Chondrocyte (in vitro differentiated cells): ENCODE results near the gene ARHGEF18. TPM values are rescaled to one million over a fixed set of nuclear protein-coding genes. Genes with fewer than 3 reads are reported as not detected.
"Not testable (repeated sequence)": the region's sequence is repeated elsewhere in the genome, so short reads cannot be mapped to it uniquely, and the experiment has no call there.

ENCODE experiments used
- DNase-seq: peaks from one replicate; pipeline ENCODE4 v3.0.0; 2021; ENCODE audit warnings: mixed read lengths, low spot score
- H3K27ac Mint-ChIP-seq: one replicate; pipeline ENCODE4 v1.8.0; 2021; ENCODE audit warnings: mild to moderate bottlenecking, moderate library complexity, mixed read lengths; ENCODE audit not compliant: unreplicated experiment
- H3K27me3 Mint-ChIP-seq: 2 replicates; pipeline ENCODE4 v1.8.0; 2021; ENCODE audit warnings: low read depth, mixed read lengths
- H3K36me3 Mint-ChIP-seq: 2 replicates; pipeline ENCODE4 v1.8.0; 2021; ENCODE audit warnings: low read depth, mixed read lengths
- H3K4me1 Mint-ChIP-seq: 2 replicates; pipeline ENCODE4 v1.8.0; 2021; ENCODE audit warnings: low read depth, mild to moderate bottlenecking, mixed read lengths
- H3K4me3 Mint-ChIP-seq: one replicate; pipeline ENCODE4 v1.8.0; 2021; ENCODE audit warnings: mild to moderate bottlenecking, moderate library complexity, mixed read lengths; ENCODE audit not compliant: unreplicated experiment
- H3K9me3 Mint-ChIP-seq: 2 replicates; pipeline ENCODE4 v1.8.0; 2021; ENCODE audit warnings: low read depth, mixed read lengths
- total RNA-seq: library from RNA; stranded (reverse); gene quantifications from 3 replicates; pipeline ENCODE4 v1.2.1, GENCODE V29; 2021
- TF ChIP-seq, protein P1 (sequence below): fragments of 200-600 bp; sonication (generic); IDR thresholded peaks from 2 replicates; pipeline ENCODE4 v1.5.0; 2021; ENCODE audit warnings: antibody characterized with exemption, mild to moderate bottlenecking, moderate library complexity

Gene ARHGEF18
- total RNA-seq, 1 donor from 2014 or later, result 36.4 TPM

DNA sequence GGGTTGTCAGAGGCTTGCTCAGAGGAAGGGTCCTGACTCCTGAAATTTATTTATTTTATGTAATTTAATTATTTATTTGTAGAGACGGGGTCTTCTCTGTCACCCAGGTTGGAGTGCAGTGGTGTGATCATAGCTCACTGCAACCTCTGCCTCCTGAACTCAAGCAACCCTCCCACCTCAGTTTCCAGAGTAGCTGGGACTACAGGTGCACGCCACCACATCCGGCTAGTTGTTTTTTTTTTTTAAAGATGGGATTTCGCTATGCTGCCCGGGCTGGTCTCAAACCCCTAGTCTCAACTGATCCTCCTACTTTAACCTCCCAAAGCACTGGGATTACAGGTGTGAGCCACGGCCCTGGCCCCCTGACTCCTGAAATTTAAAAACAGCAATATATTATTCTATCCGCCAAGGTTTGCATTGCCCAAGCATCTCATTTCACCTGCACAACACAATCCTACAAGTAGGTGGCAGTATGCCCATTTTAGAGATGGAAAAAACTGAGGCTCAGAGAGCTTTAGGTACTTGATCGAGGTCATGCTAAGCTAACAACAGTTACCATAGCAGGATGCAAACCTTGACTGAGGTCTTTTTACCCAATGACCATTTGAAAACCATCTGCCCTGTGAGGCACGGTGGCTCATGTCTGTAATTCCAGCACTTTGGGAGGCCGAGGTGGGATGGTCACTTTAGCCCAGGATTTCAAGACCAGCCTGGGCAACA lies 18.1 kb downstream of the ARHGEF18 start:
- DNase-seq, result no peak
- TF ChIP-seq, protein P1, sequence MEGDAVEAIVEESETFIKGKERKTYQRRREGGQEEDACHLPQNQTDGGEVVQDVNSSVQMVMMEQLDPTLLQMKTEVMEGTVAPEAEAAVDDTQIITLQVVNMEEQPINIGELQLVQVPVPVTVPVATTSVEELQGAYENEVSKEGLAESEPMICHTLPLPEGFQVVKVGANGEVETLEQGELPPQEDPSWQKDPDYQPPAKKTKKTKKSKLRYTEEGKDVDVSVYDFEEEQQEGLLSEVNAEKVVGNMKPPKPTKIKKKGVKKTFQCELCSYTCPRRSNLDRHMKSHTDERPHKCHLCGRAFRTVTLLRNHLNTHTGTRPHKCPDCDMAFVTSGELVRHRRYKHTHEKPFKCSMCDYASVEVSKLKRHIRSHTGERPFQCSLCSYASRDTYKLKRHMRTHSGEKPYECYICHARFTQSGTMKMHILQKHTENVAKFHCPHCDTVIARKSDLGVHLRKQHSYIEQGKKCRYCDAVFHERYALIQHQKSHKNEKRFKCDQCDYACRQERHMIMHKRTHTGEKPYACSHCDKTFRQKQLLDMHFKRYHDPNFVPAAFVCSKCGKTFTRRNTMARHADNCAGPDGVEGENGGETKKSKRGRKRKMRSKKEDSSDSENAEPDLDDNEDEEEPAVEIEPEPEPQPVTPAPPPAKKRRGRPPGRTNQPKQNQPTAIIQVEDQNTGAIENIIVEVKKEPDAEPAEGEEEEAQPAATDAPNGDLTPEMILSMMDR, result peak; percentile 69
- Mint-ChIP-seq H3K9me3 (peaks cover 4% of the 10 kb centered on the region), H3K36me3 (peaks cover 2% of the 10 kb centered on the region), H3K4me3 (no peak overlapping the region), H3K27ac (no peak overlapping the region), H3K27me3 (peaks cover 36% of the 10 kb centered on the region), H3K4me1 (peaks cover 4% of the 10 kb centered on the region)

DNA sequence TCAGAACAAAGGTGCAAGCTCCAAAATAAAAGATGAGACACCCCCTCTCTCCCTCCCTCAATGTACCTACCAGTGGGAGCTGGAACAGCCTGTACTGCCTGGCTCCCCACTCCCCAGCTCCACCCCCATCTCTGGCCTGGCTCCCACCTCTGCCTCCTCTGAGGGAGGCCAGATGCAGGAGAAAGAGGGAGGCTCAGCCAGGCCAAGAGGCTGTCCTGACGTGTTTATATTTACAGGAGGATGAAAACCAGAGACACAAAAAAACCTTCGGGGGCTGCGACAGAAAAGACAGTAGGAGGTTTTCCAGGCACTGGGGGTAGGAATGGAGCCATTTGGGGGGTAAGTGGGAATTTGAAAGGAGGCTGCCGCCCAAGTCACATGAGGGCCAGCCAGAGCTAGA lies 19.7 kb downstream of the ARHGEF18 start:
- H3K27me3 Mint-ChIP-seq, result peaks cover 24% of the 10 kb centered on the region
- peaks cover 4% of the 10 kb centered on the region for H3K4me1 Mint-ChIP-seq
- H3K9me3 Mint-ChIP-seq, result peaks cover 2% of the 10 kb centered on the region
- no peak for DNase-seq
- H3K4me3 Mint-ChIP-seq, result no peak overlapping the region
- TF ChIP-seq, protein P1, result no peak
- no peak overlapping the region for H3K27ac Mint-ChIP-seq
- H3K36me3 Mint-ChIP-seq, result peaks cover 2% of the 10 kb centered on the region

DNA sequence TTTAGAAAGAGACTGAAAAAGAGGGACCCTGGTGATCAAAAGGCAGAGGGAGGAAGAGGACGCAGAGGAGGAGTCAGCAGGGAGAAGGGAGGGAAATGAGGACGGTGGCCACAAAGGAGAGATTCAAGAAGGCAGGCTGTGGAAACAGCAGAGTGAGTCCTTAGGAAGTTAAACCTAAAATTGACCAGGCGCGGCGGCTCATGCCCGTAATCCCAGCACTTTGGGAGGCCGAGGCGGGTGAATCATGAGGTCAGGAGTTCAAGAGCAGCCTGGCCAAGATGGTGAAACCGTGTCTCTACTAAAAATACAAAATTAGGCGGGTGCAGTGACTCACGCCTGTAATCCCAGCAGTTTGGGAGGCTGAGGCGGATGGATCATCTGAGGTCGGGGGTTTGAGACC lies 20.1 kb downstream of the ARHGEF18 start:
- DNase-seq, H3K36me3 Mint-ChIP-seq, H3K9me3 Mint-ChIP-seq, H3K4me1 Mint-ChIP-seq, H3K4me3 Mint-ChIP-seq, H3K27ac Mint-ChIP-seq: not testable (repeated sequence)
- H3K27me3 Mint-ChIP-seq, result peaks cover 20% of the 10 kb centered on the region

DNA sequence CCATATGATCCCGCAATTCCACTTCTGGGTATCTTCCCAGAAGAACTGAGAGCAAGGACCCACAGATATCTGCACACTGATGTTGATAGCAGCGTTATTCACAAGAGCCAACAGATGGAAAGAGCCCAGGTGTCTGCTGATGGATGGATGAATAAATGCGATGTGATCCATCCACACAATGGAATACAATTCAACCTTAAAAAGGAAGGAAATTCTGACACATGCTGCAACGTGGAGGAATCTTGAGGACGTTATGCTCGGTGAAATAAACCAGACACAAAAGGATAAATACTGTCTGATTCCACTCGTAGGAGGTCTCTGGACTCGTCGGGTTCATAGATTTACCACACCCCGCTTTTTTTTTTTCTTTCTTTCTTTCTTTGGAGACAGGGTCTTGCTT lies 21.8 kb downstream of the ARHGEF18 start:
- TF ChIP-seq, protein P1, result no peak
- DNase-seq, result no peak
- H3K4me3 Mint-ChIP-seq, result no peak overlapping the region
- H3K4me1 Mint-ChIP-seq, result peaks cover 4% of the 10 kb centered on the region
- H3K27ac Mint-ChIP-seq, result no peak overlapping the region
- no peaks in the 10 kb centered on the region for H3K36me3 Mint-ChIP-seq
- no peaks in the 10 kb centered on the region for H3K9me3 Mint-ChIP-seq
- peaks cover 11% of the 10 kb centered on the region for H3K27me3 Mint-ChIP-seq

DNA sequence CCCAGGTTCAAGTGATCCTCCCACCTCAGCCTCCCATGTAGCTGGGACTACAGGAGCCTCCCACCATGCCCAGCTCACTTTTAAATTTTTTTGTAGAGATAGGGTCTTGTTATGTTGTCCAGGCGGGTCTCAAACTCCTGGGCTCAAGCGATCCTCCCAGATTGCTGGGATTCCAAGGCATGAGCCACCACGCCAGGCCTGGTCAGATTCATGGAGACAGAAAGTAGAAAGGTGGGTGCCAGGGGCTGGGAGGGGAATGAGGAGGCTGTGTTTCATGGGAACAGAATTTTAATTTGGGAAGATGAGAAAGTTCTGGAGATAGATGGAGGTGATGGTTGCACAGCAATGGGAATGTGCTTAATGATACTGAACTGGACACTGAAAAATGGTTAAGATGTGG lies 22.3 kb downstream of the ARHGEF18 start:
- H3K27ac Mint-ChIP-seq, result no peak overlapping the region
- TF ChIP-seq, protein P1, result no peak
- H3K4me3 Mint-ChIP-seq, result no peak overlapping the region
- DNase-seq, result no peak
- H3K36me3 Mint-ChIP-seq, result no peaks in the 10 kb centered on the region
- H3K9me3 Mint-ChIP-seq, result no peaks in the 10 kb centered on the region
- peaks cover 4% of the 10 kb centered on the region for H3K4me1 Mint-ChIP-seq
- peaks cover 8% of the 10 kb centered on the region for H3K27me3 Mint-ChIP-seq

DNA sequence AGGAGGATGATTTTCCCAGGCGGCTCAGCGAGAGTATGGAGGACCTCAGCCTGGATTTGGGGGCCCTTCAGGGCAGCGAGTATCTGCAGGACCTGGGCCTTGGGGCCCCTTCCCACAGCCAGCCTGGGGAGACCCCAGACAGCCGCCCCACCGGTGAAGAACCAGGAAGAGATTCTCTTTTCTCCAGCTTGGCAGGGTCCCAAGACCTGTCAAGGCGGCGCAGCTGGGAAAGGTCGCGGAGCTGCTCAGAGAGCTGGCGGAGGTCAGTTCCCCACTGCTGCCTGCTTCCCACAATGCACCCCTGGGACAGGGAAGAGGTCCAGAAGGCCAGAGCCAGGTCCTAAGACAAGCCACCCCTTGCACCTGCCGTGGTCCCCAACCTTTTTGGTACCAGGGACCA lies 24.1 kb downstream of the ARHGEF18 start:
- Mint-ChIP-seq H3K9me3 (no peaks in the 10 kb centered on the region), H3K4me3 (no peak overlapping the region), H3K27ac (no peak overlapping the region), H3K27me3 (peaks cover 5% of the 10 kb centered on the region), H3K4me1 (peaks cover 4% of the 10 kb centered on the region), H3K36me3 (no peaks in the 10 kb centered on the region)
- no peak for DNase-seq
- TF ChIP-seq, protein P1, result no peak
